GM15510 (cell line): ENCODE data around the gene AFDN.

Experiments used
- POLR2A ChIP-seq: IDR thresholded peaks from 3 replicates; pipeline ENCODE4 v1.6.1; 2011; ENCODE audit warnings: borderline replicate concordance; ENCODE audit not compliant: insufficient read length; ENCODE audit errors: extremely low read depth

Gene AFDN

GRCh38 chr6:167981916-167982462 is 155.3 kb downstream of the AFDN start:
- no peak for TF ChIP-seq POLR2A

GRCh38 chr6:167984144-167984719 is 157.5 kb downstream of the AFDN start:
- TF ChIP-seq POLR2A, result no peak

GRCh38 chr6:167984876-167985604 is 158.3 kb downstream of the AFDN start:
- TF ChIP-seq POLR2A, result no peak

- no peak for TF ChIP-seq POLR2A
Observed at GRCh38 chr6:167985911-167986595, 159.3 kb downstream of the AFDN start.

- TF ChIP-seq POLR2A, result no peak
Observed at GRCh38 chr6:167987396-167988153, 160.9 kb downstream of the AFDN start.

GRCh38 chr6:167988154-167988495 is 161.4 kb downstream of the AFDN start:
- no peak for TF ChIP-seq POLR2A

- no peak for TF ChIP-seq POLR2A
Observed at GRCh38 chr6:167988945-167989841, 162.5 kb downstream of the AFDN start.

GRCh38 chr6:167990016-167990945 is 163.6 kb downstream of the AFDN start:
- no peak for TF ChIP-seq POLR2A

- TF ChIP-seq POLR2A, result no peak
Observed at GRCh38 chr6:167993169-167993568, 166.5 kb downstream of the AFDN start.

- no peak for TF ChIP-seq POLR2A
Observed at GRCh38 chr6:167993831-167994230, 167.1 kb downstream of the AFDN start.

- no peak for TF ChIP-seq POLR2A
Observed at GRCh38 chr6:167995302-167995701, 168.6 kb downstream of the AFDN start.

GRCh38 chr6:167995731-167996151 is 169.0 kb downstream of the AFDN start:
- no peak for TF ChIP-seq POLR2A
